ENCODE measurements around the gene OCRL.
"Not testable (repeated sequence)": the region's sequence is repeated elsewhere in the genome, so short reads cannot be mapped to it uniquely, and the experiment has no call there.

The OCRL gene

GRCh38 chrX:129540722-129541184, 694 bp downstream of the OCRL start:
- DNase-seq: peak; percentile 3

- DNase-seq: no peak
Measured at GRCh38 chrX:129544780-129545179, 4.7 kb downstream of the OCRL start.

GRCh38 chrX:129545408-129545807, 5.3 kb downstream of the OCRL start:
- DNase-seq: no peak

- DNase-seq: no peak
Measured at GRCh38 chrX:129549124-129549523, 9.1 kb downstream of the OCRL start.

GRCh38 chrX:129553619-129554288, 13.7 kb downstream of the OCRL start:
- no peak for DNase-seq

GRCh38 chrX:129554816-129555215, 14.8 kb downstream of the OCRL start:
- DNase-seq: not testable (repeated sequence)

- DNase-seq: no peak
Measured at GRCh38 chrX:129556806-129557315, 16.8 kb downstream of the OCRL start.

GRCh38 chrX:129557844-129558480, 17.9 kb downstream of the OCRL start:
- no peak for DNase-seq

- DNase-seq: no peak
Measured at GRCh38 chrX:129559783-129560182, 19.7 kb downstream of the OCRL start.

- DNase-seq: no peak
Measured at GRCh38 chrX:129561453-129561852, 21.4 kb downstream of the OCRL start.

GRCh38 chrX:129564345-129564744, 24.3 kb downstream of the OCRL start:
- not testable (repeated sequence) for DNase-seq

- DNase-seq: peak; percentile 15
Measured at GRCh38 chrX:129565046-129565650, 25.1 kb downstream of the OCRL start.

GRCh38 chrX:129566073-129566472, 26.0 kb downstream of the OCRL start:
- DNase-seq: no peak

GRCh38 chrX:129568349-129568748, 28.3 kb downstream of the OCRL start:
- no peak for DNase-seq

- no peak for DNase-seq
Measured at GRCh38 chrX:129572422-129572821, 32.4 kb downstream of the OCRL start.

GRCh38 chrX:129573652-129574051, 33.6 kb downstream of the OCRL start:
- not testable (repeated sequence) for DNase-seq

GRCh38 chrX:129574214-129574613, 34.2 kb downstream of the OCRL start:
- no peak for DNase-seq

- DNase-seq: no peak
Measured at GRCh38 chrX:129576539-129576938, 36.5 kb downstream of the OCRL start.

- no peak for DNase-seq
Measured at GRCh38 chrX:129577473-129577872, 37.4 kb downstream of the OCRL start.

GRCh38 chrX:129577877-129578276, 37.8 kb downstream of the OCRL start:
- DNase-seq: no peak

GRCh38 chrX:129581904-129582303, 41.8 kb downstream of the OCRL start:
- DNase-seq: no peak

GRCh38 chrX:129585167-129585566, 45.1 kb downstream of the OCRL start:
- no peak for DNase-seq

GRCh38 chrX:129585691-129586090, 45.6 kb downstream of the OCRL start:
- no peak for DNase-seq

GRCh38 chrX:129586446-129586845, 46.4 kb downstream of the OCRL start:
- DNase-seq: no peak

Data from NCI-H1105 treated with DMSO at 0.1 percent for 48 hours (cell line).